ENCODE measurements around the gene RPUSD1.
"Not testable (repeated sequence)": the region's sequence is repeated elsewhere in the genome, so short reads cannot be mapped to it uniquely, and the experiment has no call there.

RPUSD1 gene

GRCh38 chr16:781346-782010 is 6.7 kb downstream of the RPUSD1 start:
- DNase-seq = no peak

GRCh38 chr16:780296-780695 is 7.9 kb downstream of the RPUSD1 start:
- no peak for DNase-seq

DNA sequence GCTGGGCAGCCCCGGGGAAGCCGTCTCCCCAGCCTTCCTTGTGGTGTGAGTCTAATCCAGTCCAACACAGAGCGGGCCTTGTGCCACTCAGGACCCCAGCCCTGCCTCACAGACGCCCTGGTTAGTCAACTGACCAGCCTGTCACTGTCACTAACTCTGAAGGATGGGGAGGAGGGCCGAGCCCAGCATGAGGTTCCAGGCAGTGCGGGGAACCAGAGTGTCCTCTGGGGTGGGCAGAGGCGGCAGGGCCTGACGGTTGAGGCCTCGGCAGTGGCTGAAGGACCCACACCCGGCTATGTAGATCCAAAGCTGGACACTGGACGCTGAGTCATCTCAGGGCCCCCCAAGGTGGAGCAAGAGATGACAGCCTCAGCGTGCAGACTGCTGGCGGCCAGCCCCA is 8.6 kb downstream of the RPUSD1 start:
- no peak for DNase-seq

GRCh38 chr16:778909-779527 is 9.2 kb downstream of the RPUSD1 start:
- DNase-seq = no peak

DNA sequence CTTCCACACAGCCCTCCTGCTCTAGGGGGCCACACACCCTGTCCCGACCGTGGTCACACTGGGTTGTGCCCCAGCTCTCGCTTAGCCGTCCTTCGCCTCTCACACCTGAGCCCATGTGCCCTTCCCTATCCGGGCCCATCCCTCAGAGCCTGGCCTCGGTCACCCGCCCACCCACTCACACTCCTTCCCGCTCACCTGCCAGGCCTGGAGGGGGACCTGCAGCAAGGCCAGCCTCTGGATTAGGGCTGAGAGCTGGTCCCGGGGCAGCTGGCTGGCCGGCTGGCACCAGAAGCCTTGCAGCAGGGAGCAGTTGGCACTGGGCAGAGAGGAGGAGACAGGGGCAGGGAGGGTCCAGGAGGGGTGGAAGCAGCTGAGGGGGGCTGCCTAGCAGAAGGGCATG is 9.7 kb downstream of the RPUSD1 start:
- DNase-seq = no peak

DNA sequence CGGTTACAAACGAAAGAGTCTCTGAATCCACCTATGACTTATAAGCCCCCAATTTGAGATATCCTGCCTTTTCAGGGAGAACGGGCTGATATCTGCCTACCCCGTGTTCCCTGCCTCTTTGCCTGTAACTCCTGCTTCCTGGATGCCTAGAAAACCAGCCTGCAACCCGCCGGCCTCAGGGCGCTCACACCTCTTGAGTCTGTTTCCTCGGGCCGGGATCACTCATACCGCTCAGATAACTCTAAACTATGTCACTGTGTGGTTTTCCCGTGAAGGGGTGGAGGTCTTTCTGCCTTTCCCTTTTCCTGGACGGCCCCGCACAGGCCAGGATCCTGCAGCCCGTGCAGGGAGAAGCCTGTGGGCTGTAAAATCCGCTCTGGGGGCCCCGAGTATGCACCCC is 10.4 kb downstream of the RPUSD1 start:
- DNase-seq = no peak

GRCh38 chr16:776824-777223 is 11.4 kb downstream of the RPUSD1 start:
- no peak for DNase-seq

DNA sequence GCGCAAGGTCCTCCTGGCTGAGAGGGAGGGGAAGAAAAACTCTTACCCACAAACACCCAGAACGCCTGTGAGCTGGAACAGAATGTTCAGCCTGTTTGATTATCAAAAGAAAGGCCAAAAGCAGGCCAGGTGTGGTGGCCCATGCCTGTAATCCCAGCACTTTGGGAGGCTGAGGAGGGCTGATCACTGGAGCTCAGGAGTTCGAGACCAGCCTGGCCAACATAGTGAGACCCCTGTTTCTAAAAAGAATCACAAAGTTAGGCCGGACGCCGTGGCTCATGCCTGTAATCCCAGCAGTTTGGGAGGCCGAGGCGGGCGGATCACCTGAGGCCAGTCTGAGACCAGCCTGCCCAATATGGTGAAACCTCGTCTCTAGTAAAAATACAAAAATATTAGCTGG is 11.9 kb downstream of the RPUSD1 start:
- not testable (repeated sequence) for DNase-seq

GRCh38 chr16:775236-775796 is 12.9 kb downstream of the RPUSD1 start:
- no peak for DNase-seq

DNA sequence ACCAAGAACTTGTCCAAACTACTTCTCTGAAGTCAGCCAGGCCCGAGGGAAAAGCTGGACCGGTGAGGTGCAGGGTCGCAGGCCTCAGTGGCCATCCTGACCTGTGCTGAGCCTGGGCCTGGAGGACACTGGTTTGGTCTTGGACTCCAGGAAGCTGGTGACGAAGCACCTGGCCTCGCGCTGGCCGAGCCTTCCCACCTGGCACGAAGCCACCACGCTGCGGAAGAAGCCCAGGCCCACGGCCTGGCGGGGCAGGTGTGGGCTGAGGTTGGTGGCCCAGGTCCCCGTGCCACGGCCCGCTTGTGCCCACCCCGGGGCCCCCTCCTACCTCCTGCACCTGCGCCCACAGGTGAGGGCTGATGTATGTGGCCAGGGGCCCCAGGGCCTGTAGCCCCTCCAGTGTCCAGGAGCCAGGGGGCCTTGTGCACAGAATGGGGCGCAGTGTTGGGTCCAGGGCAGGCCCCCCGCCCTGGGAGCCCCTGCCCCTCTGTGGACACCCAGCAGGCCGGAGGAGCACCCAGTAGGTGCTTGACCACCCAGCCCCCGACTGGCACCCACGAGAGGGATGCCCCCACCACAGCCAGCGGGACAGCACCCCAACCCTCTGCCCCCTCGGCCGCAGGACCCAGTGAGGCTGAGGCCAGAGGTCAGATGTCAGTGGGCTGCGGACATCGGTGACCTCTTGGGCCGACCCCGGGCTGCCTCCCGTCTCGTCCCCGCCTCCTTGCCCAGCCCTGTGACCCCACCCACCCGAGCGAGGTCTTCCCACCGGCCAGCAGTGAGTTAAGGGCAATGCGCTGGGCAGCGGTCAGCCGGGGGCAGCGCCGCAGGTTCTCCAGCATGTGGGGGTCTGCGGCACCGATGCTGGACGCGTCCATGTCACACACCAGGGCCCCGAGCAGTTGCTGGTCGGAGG is 13.8 kb downstream of the RPUSD1 start:
- no peak for DNase-seq

DNA sequence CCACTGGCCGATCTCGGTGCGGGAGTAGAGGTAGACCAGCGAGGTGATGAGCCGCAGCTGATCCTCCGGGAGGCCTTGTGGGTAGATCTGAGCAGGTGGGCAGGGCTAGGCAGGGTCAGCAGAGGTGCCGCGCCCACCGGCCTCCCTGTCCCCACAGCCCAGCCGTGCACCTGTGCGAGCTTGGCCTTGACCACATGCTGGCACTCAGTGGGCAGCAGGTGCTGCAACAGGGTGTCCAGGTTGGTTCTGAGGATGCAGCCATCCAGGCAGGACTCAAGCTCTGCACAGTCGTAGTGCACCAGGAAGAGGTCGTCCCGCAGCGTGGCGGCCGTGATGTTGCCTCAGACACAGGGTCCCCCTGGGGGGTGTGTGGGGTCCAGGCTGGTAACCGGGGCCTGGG is 15.2 kb downstream of the RPUSD1 start:
- no peak for DNase-seq

GRCh38 chr16:770411-770810 is 17.8 kb downstream of the RPUSD1 start:
- no peak for DNase-seq

GRCh38 chr16:769934-770333 is 18.2 kb downstream of the RPUSD1 start:
- no peak for DNase-seq

GRCh38 chr16:769184-769784 is 18.9 kb downstream of the RPUSD1 start:
- no peak for DNase-seq

GRCh38 chr16:768428-768827 is 19.8 kb downstream of the RPUSD1 start:
- no peak for DNase-seq

GRCh38 chr16:767743-768235 is 20.4 kb downstream of the RPUSD1 start:
- no peak for DNase-seq

DNA sequence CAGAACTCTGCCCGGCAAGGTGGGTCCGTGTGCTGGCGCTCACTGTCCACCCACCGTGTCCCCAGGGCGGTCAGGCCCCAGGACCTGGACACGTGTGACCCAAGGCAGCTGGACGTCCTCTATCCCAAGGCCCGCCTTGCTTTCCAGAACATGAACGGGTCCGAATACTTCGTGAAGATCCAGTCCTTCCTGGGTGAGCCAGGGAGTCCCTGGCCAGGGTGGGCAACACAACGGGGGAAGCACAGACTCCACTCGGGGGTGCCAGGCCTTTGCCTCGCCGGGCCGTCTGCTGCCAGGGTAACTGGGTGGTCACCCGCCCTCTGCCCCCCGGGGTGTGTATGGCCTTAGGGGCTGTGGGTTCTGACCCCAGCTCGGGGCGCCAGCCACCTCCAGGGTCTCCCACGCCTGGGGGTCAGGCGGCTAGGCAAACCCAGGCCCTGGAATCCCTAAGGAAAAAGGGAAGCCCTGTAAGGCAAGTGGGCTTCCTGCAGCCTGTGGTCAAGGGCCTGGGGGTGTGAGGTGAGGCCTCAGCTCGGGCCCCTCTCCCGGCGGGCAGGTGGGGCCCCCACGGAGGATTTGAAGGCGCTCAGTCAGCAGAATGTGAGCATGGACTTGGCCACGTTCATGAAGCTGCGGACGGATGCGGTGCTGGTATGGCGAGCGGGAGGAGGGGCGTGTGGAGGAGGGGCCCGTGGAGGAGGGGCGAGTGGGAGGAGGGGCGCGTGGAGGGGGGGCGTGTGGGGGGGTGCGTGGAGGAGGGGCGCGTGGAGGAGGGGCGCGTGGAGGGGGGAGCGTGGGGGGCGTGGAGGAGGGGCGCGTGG is 21.2 kb downstream of the RPUSD1 start:
- no peak for DNase-seq

DNA sequence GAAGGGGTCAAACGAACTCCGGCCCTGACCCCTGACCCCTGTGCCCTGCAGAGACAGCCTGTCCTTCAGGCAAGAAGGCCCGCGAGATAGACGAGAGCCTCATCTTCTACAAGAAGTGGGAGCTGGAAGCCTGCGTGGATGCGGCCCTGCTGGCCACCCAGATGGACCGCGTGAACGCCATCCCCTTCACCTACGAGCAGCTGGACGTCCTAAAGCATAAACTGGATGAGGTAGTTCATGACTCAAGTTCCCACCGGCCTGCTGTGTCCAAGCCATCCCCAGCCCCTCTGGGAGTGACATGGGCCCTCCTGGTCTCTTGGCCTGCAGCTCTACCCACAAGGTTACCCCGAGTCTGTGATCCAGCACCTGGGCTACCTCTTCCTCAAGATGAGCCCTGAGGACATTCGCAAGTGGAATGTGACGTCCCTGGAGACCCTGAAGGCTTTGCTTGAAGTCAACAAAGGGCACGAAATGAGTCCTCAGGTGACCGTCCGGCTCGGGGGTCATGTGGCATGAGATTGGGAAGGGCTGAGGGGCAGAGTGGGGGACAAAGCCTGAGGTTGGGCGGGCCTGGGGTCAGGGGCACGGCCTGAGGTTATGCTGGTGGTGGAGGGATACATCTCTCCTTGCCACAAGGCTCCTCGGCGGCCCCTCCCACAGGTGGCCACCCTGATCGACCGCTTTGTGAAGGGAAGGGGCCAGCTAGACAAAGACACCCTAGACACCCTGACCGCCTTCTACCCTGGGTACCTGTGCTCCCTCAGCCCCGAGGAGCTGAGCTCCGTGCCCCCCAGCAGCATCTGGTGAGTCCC is 22.0 kb downstream of the RPUSD1 start:
- DNase-seq = no peak

DNA sequence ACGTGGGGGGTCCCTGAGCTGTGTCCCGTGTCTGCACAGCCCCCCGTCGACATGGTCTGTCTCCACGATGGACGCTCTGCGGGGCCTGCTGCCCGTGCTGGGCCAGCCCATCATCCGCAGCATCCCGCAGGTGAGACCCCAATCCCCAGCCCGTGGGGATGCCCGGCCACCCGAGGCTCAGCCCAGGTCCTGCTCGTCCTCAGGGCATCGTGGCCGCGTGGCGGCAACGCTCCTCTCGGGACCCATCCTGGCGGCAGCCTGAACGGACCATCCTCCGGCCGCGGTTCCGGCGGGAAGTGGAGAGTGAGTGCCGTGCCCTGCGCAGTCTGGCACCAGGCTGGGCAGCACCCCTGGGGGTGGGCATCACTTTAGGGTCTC is 22.7 kb downstream of the RPUSD1 start:
- no peak for DNase-seq

DNA sequence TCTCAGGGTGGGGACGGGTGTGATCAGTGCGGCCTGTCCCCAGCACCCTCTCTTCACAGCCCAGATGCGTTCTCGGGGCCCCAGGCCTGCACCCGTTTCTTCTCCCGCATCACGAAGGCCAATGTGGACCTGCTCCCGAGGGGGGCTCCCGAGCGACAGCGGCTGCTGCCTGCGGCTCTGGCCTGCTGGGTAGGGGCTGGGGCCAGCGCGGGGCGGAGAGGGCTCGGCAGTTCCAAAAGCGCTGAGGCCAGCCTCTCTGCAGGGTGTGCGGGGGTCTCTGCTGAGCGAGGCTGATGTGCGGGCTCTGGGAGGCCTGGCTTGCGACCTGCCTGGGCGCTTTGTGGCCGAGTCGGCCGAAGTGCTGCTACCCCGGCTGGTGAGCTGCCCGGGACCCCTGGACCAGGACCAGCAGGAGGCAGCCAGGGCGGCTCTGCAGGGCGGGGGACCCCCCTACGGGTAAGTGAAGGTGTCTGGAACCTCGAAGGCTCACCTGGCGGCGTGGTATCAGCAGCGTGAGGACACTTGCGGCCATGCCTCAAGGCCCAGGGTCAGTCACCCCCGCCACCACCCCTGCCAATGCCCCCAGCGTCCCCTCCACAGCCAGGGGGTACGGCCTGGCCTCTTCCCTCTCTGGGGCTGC is 23.2 kb downstream of the RPUSD1 start:
- no peak for DNase-seq
